Hepatocyte (in vitro differentiated cells): ENCODE results near the gene PRSS1. TPM values are rescaled to one million over a fixed set of nuclear protein-coding genes. Genes with fewer than 3 reads are reported as not detected.

Experiments used
- DNase-seq: peaks from one replicate; pipeline ENCODE4 v3.0.0-alpha.2; 2016; ENCODE audit warnings: low spot score
- H2AFZ ChIP-seq: fragments of 200-600 bp; sonication (generic); 2 replicates; pipeline ENCODE4 v1.6.0; 2016; ENCODE audit warnings: antibody characterized with exemption, mild to moderate bottlenecking
- H3K27ac ChIP-seq: fragments of 200-600 bp; sonication (generic); 2 replicates; pipeline ENCODE4 v1.5.1; 2016; ENCODE audit warnings: mild to moderate bottlenecking
- H3K27me3 ChIP-seq: fragments of 200-600 bp; sonication (generic); 2 replicates; pipeline ENCODE4 v1.6.1; 2016
- H3K36me3 ChIP-seq: fragments of 200-600 bp; sonication (generic); replicated peaks from 2 replicates; pipeline ENCODE4 v1.5.1; 2016; ENCODE audit warnings: low read depth; ENCODE audit not compliant: insufficient read depth
- H3K4me1 ChIP-seq: fragments of 200-600 bp; sonication (generic); 2 replicates; pipeline ENCODE4 v1.5.1; 2016; ENCODE audit warnings: mild to moderate bottlenecking, moderate library complexity; ENCODE audit not compliant: insufficient read depth
- H3K4me2 ChIP-seq: fragments of 200-600 bp; sonication (generic); 2 replicates; pipeline ENCODE4 v1.6.0; 2016
- H3K4me3 ChIP-seq: fragments of 200-600 bp; sonication (generic); 2 replicates; pipeline ENCODE4 v1.5.1; 2016; ENCODE audit warnings: mild to moderate bottlenecking
- H3K79me2 ChIP-seq: fragments of 200-600 bp; sonication (generic); 2 replicates; pipeline ENCODE4 v1.6.0; 2017; ENCODE audit warnings: mild to moderate bottlenecking
- H3K9me2 ChIP-seq: fragments of 200-600 bp; sonication (generic); replicated peaks from 2 replicates; pipeline ENCODE4 v1.6.0; 2017; ENCODE audit warnings: mild to moderate bottlenecking; ENCODE audit not compliant: insufficient read depth
- H3K9me3 ChIP-seq: fragments of 200-600 bp; sonication (generic); 2 replicates; pipeline ENCODE4 v1.5.1; 2016; ENCODE audit warnings: low read depth, mild to moderate bottlenecking
- H4K20me1 ChIP-seq: fragments of 200-600 bp; sonication (generic); 2 replicates; pipeline ENCODE4 v1.6.0; 2016; ENCODE audit warnings: mild to moderate bottlenecking; ENCODE audit not compliant: insufficient read depth, poor library complexity, severe bottlenecking
- CTCF ChIP-seq: fragments of 200-600 bp; sonication (generic); IDR thresholded peaks from 2 replicates; pipeline ENCODE4 v1.5.1; 2016; ENCODE audit warnings: antibody characterized with exemption, mild to moderate bottlenecking; ENCODE audit not compliant: poor library complexity
- EZH2 ChIP-seq: fragments of 200-600 bp; sonication (generic); IDR thresholded peaks from 2 replicates; pipeline ENCODE4 v1.6.1; 2016; ENCODE audit warnings: antibody characterized with exemption, mild to moderate bottlenecking, borderline replicate concordance
- EZH2phosphoT487 ChIP-seq: fragments of 200-600 bp; sonication (generic); IDR thresholded peaks from one replicate; pipeline ENCODE4 v1.6.1; 2018; ENCODE audit warnings: antibody characterized with exemption, mild to moderate bottlenecking, low read depth, moderate library complexity; ENCODE audit not compliant: unreplicated experiment, severe bottlenecking
- WGBS: methylation state at CpG from one replicate; pipeline ENCODE4 v1.1.6; 2016; ENCODE audit warnings: low lambda C conversion rate; ENCODE audit errors: missing lambda C conversion rate; 5-methylcytosine and 5-hydroxymethylcytosine counted together
- polyA plus RNA-seq: library from polyadenylated mRNA; unstranded; fragments of >200 nt; fragmentation: Nextera tagmentation; extraction: Ambion mirVana; gene quantifications from 2 replicates; pipeline ENCODE4 v1.2.1, GENCODE V29; 2016
- total RNA-seq: library from RNA; depleted of rRNA; stranded (reverse); fragments of >200 nt; gene quantifications from 2 replicates; pipeline ENCODE4 v1.2.3, GENCODE V29; 2014

Gene PRSS1
- total and polyA plus RNA-seq, 2 experiments from 2014 or later = 67.6 to 71.2 TPM

- no peaks in the 10 kb centered on the region for H3K36me3 ChIP-seq
- no peaks in the 10 kb centered on the region for H3K79me2 ChIP-seq
- no peaks in the 10 kb centered on the region for H3K9me3 ChIP-seq
- H2AFZ ChIP-seq = no peak overlapping the region
- no peak for TF ChIP-seq EZH2
- TF ChIP-seq EZH2phosphoT487 = no peak
- TF ChIP-seq CTCF = no peak
- H3K4me3 ChIP-seq = no peak overlapping the region
- no peak overlapping the region for H3K4me2 ChIP-seq
- 92% methylated on average over 2 of the region's 2 CpGs for WGBS
- no peak overlapping the region for H3K27ac ChIP-seq
- H3K9me2 ChIP-seq = no peaks in the 10 kb centered on the region
- peaks cover 48% of the 10 kb centered on the region for H3K27me3 ChIP-seq
- DNase-seq = no peak
- no peaks in the 10 kb centered on the region for H4K20me1 ChIP-seq
- peaks cover 13% of the 10 kb centered on the region for H3K4me1 ChIP-seq
These were observed 43.3 kb downstream of the PRSS1 start for GRCh38 chr7:142792593-142792992.

- Histone ChIP-seq H4K20me1 (no peaks in the 10 kb centered on the region), H3K27me3 (peaks cover 53% of the 10 kb centered on the region), H3K79me2 (no peaks in the 10 kb centered on the region), H3K9me2 (no peaks in the 10 kb centered on the region), H3K4me2 (no peak overlapping the region), H3K9me3 (no peaks in the 10 kb centered on the region), H2AFZ (no peak overlapping the region), H3K27ac (no peak overlapping the region), H3K36me3 (no peaks in the 10 kb centered on the region), H3K4me1 (peaks cover 19% of the 10 kb centered on the region), H3K4me3 (no peak overlapping the region)
- DNase-seq = no peak
- WGBS = 67% methylated on average over 5 of the region's 5 CpGs
- TF ChIP-seq CTCF = no peak
- TF ChIP-seq EZH2phosphoT487 = no peak
- no peak for TF ChIP-seq EZH2
These were observed 43.9 kb downstream of the PRSS1 start for GRCh38 chr7:142793156-142793555.

GRCh38 chr7:142795339-142795863, 46.1 kb downstream of the PRSS1 start:
- H3K36me3 ChIP-seq = no peaks in the 10 kb centered on the region
- no peaks in the 10 kb centered on the region for H3K9me2 ChIP-seq
- H3K4me3 ChIP-seq = no peak overlapping the region
- H3K79me2 ChIP-seq = no peaks in the 10 kb centered on the region
- H3K27ac ChIP-seq = no peak overlapping the region
- no peak overlapping the region for H3K4me2 ChIP-seq
- TF ChIP-seq EZH2phosphoT487 (no peak), CTCF (no peak), EZH2 (no peak)
- H3K9me3 ChIP-seq = no peaks in the 10 kb centered on the region
- no peak overlapping the region for H2AFZ ChIP-seq
- H3K4me1 ChIP-seq = peaks cover 19% of the 10 kb centered on the region
- no peaks in the 10 kb centered on the region for H4K20me1 ChIP-seq
- WGBS = 56% methylated on average over 5 of the region's 5 CpGs
- DNase-seq = no peak
- H3K27me3 ChIP-seq = peaks cover 76% of the 10 kb centered on the region
